Measurements from ENCODE around the gene ARL2BP. TPM values are rescaled to one million over a fixed set of nuclear protein-coding genes. Genes with fewer than 3 reads are reported as not detected.

ARL2BP gene
- polyA plus RNA-seq, 3 donors, result 35.4 to 84.6 (median 84.0) TPM

- H3K9me3 Mint-ChIP-seq, result no peaks in the 10 kb centered on the region
- no peaks in the 10 kb centered on the region for H3K27me3 Mint-ChIP-seq (ENCODE audit: low read depth in 3 of 3)
- Histone ChIP-seq H3K79me2 (ENCODE audit: insufficient read depth, low read length) (no peaks in the 10 kb centered on the region), H3K9me3 (replicated peaks in 1 of 2; ENCODE audit: control insufficient read depth in 1 of 2, insufficient read depth in 1 of 2, low read length in 2 of 2) (no peaks in the 10 kb centered on the region), H3K4me3 (replicated peaks in 1 of 3; ENCODE audit: low read depth in 2 of 3, low read length in 3 of 3) (no peak overlapping the region), H3K27ac (ENCODE audit: low read depth in 1 of 2, low read length in 2 of 2) (no peak overlapping the region), H4K20me1 (ENCODE audit: insufficient read depth, low read length) (no peaks in the 10 kb centered on the region), H3K36me3 (replicated peaks in 1 of 2; ENCODE audit: control insufficient read depth in 1 of 2, insufficient read depth in 2 of 2, low read length in 2 of 2) (peaks cover 34 to 56% of the 10 kb centered on the region in 2 donors), H2AFZ (ENCODE audit: insufficient read depth, low read depth, low read length, poor library complexity, severe bottlenecking) (no peak overlapping the region), H3K9ac (ENCODE audit: insufficient read depth, low read length, poor library complexity, severe bottlenecking) (no peak overlapping the region), H3K27me3 (ENCODE audit: control insufficient read depth in 2 of 2, insufficient read depth in 2 of 2, low read length in 2 of 2) (no peaks in the 10 kb centered on the region), H3K4me1 (ENCODE audit: control insufficient read depth in 1 of 2, insufficient read depth in 2 of 2, low read length in 2 of 2) (peaks cover 18 to 29% of the 10 kb centered on the region in 2 donors), H3K4me2 (replicated peaks; ENCODE audit: extremely low read depth, low read length, poor library complexity, severe bottlenecking) (no peak overlapping the region)
- peak in 1 of 3 donors; percentile 42 for DNase-seq
- H3K4me3 Mint-ChIP-seq, result no peak overlapping the region
- H3K27ac Mint-ChIP-seq, result no peak overlapping the region
- H3K36me3 Mint-ChIP-seq, result peaks cover 39 to 43% of the 10 kb centered on the region in 2 donors
- intact Hi-C loops (cut with micrococcal nuclease), result no loop called here
- H3K4me1 Mint-ChIP-seq, result peaks cover 21% of the 10 kb centered on the region
- TF ChIP-seq CTCF (IDR thresholded peaks at IDR 0.05), result no peak
- no CpG with 5 or more reads among the region's 2 CpGs for WGBS (ENCODE audit: insufficient coverage)
Measured at GRCh38 chr16:57239107-57239506, 6.0 kb upstream of the ARL2BP start.

- H3K27ac Mint-ChIP-seq, result peak overlapping the region; percentile 77 to 93 (median 89)
- intact Hi-C loops (cut with micrococcal nuclease), result loop anchor here in 1 of 2 donors (10.0 kb wide), 1 partner anchor 56 kb away; the partner anchor contains the start of genes PSME3IP1 and RSPRY1
- Histone ChIP-seq H3K4me2 (replicated peaks; ENCODE audit: extremely low read depth, low read length, poor library complexity, severe bottlenecking) (peak overlapping the region; percentile 17), H3K36me3 (replicated peaks in 1 of 2; ENCODE audit: control insufficient read depth in 1 of 2, insufficient read depth in 2 of 2, low read length in 2 of 2) (peaks cover 20 to 39% of the 10 kb centered on the region in 2 donors), H3K9me3 (replicated peaks in 1 of 2; ENCODE audit: control insufficient read depth in 1 of 2, insufficient read depth in 1 of 2, low read length in 2 of 2) (no peaks in the 10 kb centered on the region), H3K79me2 (ENCODE audit: insufficient read depth, low read length) (peaks cover 5% of the 10 kb centered on the region), H2AFZ (ENCODE audit: insufficient read depth, low read depth, low read length, poor library complexity, severe bottlenecking) (no peak overlapping the region), H4K20me1 (ENCODE audit: insufficient read depth, low read length) (no peaks in the 10 kb centered on the region), H3K4me1 (ENCODE audit: control insufficient read depth in 1 of 2, insufficient read depth in 2 of 2, low read length in 2 of 2) (peaks cover 22 to 34% of the 10 kb centered on the region in 2 donors), H3K27me3 (ENCODE audit: control insufficient read depth in 2 of 2, insufficient read depth in 2 of 2, low read length in 2 of 2) (no peaks in the 10 kb centered on the region), H3K4me3 (replicated peaks in 1 of 3; ENCODE audit: low read depth in 2 of 3, low read length in 3 of 3) (no peak overlapping the region), H3K9ac (ENCODE audit: insufficient read depth, low read length, poor library complexity, severe bottlenecking) (no peak overlapping the region), H3K27ac (ENCODE audit: low read depth in 1 of 2, low read length in 2 of 2) (peak overlapping the region; percentile 1 to 64)
- peak overlapping the region in 1 of 2 donors; percentile 44 for H3K4me3 Mint-ChIP-seq
- no peaks in the 10 kb centered on the region for H3K27me3 Mint-ChIP-seq (ENCODE audit: low read depth in 3 of 3)
- H3K4me1 Mint-ChIP-seq, result peaks cover 27% of the 10 kb centered on the region
- WGBS (ENCODE audit: insufficient coverage), result 5% methylated on average over 2 of the region's 2 CpGs
- TF ChIP-seq CTCF (IDR thresholded peaks at IDR 0.05), result no peak
- peaks cover 28 to 30% of the 10 kb centered on the region in 2 donors for H3K36me3 Mint-ChIP-seq
- peak; percentile 38 to 68 (median 65) for DNase-seq
- no peaks in the 10 kb centered on the region for H3K9me3 Mint-ChIP-seq
Measured at GRCh38 chr16:57240851-57241250, 4.2 kb upstream of the ARL2BP start.

All from CD14-positive monocyte (primary cell).